ENCODE measurements around the gene ETV5.

Gene ETV5

DNA sequence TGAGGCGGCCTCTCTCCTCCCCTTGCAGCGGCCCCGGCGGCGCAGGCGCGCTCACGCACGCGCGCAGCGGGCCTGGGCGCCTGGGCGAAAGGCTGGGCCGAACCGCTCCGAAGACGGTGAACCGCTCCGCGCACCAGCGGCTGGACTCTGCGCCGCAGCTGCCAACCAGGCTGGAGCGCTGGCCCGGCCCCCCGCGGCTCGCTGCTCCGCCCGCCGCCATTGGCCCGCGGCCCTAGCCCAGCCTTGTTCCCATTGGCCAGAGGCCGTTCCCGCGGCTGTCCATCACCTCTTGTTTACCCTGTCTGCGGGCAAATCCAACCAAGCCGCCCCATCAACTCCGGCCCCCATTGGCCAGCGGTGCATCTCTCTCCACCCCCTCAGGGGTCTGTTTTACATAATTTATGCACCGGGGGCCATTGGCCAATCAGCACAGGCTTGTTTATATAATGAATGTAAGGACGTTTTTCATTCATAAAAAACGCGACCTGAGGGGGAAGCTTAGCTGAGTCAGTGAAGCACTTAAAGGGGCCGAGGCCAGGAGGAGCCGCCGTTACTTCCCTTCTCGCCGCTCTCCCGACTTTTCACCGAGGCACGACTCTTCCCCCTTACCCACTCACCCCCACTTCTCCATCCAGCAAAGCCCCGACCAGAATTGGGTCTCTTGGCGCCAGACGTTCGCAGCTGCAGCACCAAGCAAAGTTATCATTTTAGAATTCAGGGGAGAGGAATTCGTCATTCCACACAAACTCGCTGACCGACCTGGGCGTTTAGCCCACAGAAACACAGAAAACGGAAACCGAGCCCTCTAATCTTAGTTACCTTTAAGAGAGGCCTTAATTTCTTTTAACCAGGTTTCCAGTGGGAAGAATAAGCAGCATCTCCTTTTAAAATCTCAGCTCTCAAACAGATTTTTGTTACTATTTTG, at the start of gene ETV5:
TSS of gene ETV5 (minus strand) at position 149 of the 925 bp plus-strand sequence. CDS start 3,221 bp downstream, outside the sequence.
- peak; percentile 96 for DNase-seq

DNA sequence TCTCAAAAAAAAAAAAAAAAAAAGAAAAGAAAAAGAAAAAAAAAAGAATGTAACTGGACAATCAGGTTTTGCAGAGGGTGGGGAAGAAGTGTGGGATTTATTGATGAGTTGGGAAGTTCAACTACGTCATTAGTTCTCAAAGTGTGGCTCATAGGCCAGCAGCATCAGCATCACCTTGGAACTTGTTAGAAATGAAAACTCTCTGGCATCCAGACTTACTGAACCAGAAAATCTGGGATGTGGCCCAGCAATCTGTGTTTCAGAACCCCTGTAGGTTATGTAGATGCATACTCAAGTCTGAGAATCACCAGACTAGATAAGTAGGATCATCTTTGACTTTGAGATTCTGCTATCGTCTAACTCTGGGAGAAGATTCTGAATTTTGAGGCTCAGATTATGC, 45.8 kb upstream of the ETV5 start:
- DNase-seq: no peak

DNA sequence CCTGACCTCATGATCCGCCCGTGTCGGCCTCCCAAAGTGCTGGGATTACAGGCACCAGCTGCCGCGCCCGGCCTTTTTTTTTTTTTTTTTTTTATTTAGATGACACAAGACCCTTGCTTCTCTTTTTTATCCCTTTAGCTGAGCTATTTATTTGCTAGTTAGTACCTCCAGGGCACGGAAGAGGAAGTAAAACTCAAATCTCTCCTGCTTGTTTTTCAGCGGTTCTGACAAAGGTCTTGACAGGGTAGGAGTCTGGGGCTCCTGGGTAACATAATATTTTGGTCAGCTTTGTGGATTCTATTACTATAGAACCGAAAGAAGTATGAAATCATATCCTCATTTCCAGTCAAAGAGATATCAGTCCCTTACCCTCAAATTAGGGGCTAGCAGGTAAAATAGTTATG, 44.0 kb upstream of the ETV5 start:
- peak; percentile 50 for DNase-seq

DNA sequence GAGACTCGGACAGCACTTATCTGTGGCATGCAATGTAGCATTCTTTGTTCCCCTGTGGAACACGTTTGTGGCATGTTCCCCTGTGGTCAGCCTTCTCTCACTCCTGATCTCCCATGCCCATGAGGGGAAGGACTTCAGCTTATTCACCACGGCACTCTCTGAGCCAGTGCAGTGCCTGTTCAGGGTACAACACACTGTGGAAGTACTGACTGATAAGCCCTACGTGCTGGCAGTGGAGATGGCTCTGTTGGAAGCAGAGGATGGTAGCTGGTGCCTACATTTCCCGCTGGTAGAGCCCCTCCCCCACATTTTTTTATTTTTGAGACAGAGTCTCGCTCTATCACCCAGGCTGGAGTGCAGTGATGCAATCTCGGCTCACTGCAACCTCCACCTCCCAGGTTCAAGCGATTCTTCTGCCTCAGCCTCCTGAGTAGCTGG, 43.5 kb upstream of the ETV5 start:
- DNase-seq: no peak

DNA sequence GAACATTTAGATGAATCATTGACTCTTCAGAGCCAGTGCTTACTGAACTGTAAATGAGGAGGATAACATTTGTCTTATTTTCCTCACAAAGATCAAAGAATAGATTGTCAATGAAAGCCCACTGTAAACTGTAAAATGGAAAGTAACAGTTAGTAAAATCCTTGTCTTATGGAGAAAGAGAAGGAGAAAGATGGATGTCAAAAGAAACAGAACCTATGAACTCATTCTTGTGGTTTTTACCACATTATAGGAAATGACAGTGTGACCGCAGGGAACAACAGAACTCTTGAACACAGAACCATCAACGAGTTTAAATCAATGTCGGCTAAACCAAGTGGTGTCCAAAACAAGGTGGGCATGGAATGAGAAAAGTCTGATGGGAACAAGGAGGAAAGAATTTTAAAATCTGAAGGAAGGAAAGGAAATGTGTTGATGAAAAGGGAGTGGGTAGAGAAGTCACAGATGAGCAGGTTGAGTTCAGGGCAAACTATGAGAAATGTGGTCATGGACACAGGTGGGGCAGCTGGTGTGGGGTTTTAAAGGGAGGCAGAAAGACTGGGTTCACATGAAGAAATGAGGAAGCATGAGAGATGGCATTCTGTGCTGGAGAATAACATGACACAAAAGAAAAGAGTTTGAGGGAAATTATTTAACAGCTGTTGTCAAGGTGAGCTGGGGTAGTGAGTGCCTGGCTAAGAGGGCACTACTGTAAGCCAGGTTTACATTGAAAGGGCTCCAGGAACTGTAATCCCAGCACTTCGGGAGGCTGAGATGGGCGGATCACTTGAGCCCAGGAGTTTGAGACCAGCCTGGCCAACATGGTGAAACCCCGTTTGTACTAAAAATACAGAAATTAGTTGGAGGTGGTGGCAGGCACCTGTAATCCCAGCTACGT, 42.4 kb upstream of the ETV5 start:
- DNase-seq: no peak

DNA sequence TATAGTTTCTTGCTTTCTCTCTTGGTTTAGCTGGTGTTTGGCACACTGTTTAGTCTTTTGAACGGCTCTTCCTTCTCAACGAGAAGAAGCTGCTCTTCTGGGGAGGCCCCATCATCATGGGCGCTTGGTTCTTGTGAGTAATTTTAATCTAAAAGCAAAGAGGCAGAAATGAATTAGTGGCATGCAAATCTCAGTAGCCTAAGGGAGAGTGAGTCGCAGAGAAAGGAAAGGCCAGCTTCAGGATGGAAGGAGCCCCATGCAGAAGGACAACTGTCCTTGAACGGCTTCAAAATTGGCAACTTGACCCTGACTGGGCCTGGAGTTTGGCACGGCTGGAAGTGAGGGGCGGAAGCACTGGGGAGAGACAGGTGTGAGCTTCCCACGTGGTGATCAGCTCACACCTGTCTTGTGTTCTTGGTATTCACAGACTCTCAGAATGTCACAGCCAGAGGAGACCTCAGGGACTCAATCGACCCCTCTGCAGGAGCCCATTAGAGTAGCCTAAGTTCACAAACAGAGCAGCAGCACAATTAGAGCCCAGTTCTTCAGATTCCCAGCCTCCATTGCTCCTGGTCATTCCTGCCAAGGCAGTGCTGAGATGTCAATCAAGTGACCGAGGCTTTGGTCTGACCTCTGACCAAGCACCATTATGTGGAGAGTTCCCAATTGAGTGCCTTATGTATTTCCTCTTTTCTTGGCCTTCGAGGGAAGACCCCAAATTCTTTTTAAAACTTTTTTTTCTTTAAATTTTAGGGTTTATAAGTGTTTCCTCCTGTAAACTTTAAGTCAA, 41.3 kb upstream of the ETV5 start:
- no peak for DNase-seq

DNA sequence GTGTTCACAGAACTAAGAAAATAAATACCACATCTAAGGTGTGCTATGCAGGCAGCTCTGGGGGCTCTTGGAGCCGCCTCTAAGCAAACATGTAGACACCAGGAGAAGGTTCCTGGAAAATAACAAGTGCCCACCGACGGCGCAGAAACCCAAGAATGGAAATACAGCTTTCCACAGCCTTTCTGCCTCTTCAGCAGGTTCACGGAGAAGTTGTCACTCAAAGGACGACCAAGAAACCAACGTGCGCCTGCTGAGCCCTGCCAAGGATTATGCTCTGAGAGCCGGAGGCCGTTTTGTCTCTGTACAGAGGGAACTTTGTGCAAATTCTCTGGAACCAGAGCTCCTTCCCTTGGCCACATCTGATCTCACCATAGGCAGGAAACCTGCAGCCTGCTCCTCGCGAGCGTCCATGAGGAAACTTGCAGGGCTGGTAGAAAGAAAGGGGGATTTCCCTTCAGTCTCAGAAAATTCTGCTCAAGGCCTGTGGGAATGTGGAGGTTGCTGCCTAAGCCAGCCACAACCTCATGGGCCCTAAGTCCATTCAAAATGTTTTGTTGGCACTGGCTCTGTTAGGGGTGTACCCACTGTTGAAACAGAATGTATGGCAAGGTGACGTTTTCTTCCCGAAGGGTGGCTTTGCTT, 40.6 kb upstream of the ETV5 start:
- DNase-seq: no peak

DNA sequence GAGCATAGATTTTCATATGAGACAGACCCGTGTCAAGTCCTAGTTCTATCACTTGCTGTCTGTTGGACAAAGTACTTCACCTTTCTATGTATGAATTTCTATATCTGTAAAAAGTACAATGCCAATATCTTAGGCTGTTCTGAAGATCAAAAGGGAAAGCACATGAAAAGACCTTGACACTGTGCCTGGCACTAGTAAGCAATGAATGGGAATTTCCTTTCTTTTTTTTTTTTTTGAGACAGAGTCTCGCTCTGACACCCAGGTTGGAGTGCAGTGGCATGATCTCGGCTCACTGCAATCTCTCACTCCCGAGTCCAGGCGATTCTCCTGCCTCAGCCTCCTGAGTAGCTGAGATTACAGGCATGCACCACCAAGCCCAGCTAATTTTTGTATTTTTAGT, 35.4 kb upstream of the ETV5 start:
- DNase-seq: no peak

DNA sequence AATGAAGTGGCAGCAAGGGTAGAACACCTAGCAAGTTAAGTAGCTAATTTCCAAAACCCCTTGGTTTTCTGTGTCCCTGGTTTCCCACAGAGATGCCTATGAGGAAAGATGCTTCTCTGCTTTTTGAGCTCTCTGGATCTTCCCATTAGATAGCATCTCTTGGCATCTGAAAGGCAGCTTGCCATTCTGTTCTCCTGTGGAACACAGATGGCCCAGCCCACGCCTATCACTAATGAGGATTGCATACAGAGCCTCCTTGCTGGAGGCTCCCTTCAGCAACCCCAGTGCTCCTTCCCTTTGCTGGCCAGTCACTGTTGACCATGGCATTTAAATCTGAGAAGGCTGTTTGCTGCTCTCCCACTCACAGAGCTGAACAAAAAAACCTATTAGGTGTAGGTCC, 34.4 kb upstream of the ETV5 start:
- DNase-seq: no peak

DNA sequence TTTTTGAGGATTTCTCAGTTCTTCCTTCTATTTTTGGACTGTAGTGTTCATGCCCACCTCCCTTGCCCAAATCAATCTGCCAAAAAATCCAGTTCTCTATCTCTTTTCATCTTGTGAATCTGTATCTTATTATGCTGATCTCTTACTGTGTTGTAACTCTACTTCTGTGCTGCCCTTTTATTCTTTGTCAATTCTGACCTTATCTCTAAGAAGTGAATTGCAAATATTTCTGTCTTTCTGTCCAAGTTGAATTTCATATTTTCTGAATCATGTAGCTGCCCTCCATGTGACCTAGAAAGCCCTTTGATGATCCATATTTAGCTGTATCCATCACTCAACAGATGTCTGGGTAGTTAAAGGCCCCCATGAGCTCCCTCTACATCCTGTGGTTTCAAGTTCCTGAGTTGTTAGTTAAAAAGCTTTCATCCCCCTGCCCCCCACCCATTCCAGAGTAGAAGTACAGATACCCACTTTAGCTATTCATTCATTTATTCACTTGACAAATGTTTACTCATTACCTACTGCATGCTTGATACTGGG, 33.6 kb upstream of the ETV5 start:
- no peak for DNase-seq

DNA sequence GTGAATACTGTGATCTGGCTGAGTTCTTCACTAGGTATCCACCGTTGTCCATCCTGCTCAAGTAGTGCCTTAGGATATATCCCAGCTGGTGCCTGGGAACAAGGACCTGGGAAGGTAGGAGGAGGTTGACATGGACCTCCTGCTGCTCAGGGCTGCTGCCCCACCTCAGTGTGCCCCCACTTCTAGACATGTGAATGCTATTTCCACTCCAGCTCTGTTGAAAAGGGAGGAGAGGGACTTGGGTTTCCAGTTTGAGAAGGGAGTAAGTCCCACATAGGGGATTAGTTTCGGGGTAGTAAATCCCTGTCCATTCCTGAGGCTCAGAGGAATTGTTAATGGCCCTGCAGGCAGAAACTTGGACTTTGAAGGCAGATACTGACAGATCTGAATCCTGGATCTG, 32.9 kb upstream of the ETV5 start:
- no peak for DNase-seq

DNA sequence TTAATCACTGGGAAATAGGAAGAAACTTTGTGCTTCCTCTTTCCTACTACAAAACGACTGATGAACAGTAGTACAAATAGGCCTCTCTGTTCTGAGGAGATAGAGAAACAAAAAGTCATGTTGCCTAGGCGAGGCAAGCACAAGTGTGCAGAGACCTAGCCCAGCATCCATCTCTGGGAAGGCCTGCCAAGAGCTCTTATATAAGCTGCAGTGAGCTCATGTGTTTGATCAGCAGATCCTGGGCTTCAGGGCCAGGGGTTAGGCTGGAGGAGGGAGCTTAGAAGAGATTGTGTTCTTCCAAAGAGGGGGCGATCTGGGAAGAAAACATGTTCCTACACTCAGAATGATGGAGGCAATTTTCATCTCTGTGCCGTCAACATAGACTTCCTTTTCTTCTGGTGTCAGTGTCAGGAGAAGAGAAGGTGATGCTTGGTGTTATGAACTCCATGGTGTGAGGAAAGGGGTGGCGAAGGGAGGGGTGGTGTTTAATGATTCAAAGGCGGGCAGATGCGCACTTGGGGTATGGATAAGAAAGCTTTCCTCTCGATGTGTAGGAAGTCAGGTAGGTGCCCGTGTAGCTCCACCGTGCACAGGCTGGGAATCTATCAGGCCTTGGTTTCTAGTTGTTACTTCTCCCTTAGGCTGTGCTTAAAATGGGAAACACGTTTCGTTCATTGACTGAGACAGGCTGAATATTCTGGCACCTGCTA, 29.5 kb upstream of the ETV5 start:
- DNase-seq: no peak

DNA sequence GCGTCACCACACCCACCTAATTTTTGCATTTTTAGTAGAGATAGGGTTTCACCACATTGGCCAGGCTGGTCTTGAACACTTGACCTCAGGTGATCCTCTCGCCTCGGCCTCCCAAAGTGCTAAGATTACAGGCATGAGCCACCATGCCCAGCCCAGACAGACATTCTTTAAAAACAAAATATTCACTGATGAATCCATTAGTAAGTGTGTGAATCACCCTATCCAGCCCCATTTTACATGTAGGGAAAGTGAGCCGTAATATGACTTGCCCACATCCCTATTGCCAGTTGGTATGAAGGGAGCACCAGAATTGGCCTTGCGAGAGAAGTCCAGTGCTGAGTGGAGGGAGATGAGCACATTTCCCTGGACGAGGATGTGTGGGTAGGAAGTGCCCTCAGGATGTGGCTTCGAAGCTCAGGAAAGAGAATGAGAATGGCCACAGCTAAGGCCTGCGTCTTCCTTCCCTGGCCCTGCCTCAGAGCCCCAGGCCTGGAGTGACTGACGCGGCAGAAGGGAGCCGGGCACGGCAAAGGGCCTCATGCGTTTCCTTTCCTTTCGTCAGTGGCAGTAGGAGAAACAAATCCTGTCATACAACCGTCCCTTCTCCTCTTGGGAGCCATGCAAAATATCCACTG, 28.3 kb upstream of the ETV5 start:
- DNase-seq: no peak

DNA sequence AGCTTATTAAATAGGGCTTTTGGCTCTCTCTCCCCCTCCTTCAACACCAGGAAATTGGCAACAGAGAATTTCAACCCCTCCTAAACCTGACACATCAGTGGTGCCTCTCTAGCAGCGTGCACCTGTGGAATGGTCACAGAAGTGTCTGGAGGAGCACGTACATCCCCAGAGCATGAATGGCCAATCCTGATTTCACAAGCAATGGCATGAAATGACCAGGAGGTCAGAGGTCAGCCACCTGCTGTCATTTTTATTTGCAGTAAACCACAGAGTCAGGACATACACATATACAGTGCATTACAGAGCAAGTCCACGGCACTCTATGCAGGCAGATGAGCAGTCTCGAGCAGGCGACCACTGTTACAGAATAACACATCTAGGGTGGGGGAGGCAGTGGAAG, 25.1 kb upstream of the ETV5 start:
- no peak for DNase-seq

DNA sequence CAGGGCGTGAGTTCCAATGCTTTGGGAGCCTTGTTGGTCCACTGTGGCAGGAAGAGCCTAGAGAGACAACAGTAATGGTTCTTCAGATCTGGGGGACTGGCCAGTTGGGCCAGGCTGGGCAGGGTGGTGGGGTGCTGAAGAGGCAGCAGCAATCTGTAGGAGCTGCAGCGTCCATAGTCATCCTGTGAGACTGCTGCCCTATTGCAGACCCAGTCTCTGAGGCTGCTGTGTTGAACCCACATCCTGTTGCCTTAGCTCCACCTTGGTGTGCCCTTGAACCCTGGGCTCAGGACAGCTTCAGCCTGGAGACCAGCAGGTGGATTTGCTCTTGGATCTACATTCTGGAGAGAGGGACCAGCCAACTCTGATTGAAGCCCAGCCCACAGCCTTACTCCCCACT, 23.6 kb upstream of the ETV5 start:
- no peak for DNase-seq

DNA sequence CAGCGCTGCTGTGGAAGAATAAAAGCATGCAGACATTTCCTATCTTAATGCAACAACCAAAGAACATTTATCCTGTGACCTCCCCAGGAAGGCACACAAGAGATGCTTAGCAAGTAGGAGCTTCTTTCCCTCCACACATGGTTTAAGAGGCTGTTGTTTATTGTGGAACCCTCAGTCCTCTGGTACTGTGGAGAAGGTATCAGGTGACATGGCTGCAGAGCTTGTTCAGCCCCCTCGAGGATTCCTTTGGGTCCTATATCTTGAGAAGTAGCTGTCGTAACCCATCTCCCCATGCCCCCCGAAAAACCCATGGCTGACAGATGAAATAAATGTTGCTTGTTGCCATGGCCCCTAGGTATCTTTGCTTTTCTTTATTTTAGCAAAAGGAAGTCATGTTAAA, 20.3 kb upstream of the ETV5 start:
- DNase-seq: no peak

DNA sequence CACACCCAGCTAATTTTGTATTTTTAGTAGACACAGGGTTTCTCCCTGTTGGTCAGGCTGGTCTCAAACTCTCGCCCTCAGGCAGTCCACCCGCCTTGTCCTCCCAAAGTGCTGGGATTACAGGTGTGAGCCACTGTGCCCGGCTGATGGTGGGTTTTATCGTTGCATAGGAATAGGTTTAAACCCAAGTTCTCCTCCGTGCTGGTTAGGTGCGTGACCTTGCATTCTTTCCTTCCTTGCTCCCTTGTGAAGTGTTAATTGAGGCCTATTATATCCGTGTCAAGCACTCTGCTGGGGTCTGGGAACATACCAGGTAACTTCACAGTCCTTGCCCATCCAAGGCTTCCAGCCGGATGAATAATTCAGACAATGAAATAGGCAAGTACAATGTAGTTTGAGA, 19.3 kb upstream of the ETV5 start:
- DNase-seq: no peak

DNA sequence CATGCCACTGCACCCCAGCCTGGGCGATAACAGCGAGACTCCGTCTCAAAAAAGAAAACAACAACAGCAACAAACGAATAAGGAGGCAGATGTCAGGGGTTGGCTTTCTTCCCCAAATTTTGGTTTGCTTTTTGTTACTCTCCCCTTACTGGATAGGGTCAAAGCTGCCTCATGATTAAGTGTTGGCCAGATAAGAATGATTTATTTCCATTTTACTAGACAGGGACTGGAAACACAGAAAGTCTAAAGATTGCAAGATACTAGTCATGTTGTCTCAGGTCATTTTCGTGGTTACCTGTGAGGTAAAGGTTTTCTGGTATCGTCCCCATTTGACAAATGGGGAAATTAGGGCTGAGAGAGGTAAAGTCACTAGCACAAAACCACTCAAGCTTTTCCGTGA, 18.6 kb upstream of the ETV5 start:
- no peak for DNase-seq

DNA sequence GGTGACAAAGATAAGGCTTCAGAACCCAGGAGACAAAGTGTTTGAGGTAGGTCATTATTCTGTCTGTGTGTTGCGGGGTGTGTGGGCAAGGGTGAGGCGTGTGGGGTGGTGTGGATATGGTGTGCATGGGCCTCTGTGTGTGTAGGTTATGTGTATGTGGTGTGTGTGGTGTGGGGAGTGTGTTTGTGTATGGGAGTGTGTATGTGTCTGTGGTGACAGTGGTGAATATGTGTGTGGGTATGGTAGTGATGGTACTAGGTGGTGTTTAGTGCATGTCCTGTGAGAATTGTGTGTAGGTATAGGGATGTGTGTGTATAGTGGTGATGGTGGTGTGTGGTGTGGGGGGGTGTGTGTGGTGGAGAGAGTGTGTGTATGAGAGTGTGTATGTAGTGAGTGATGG, 16.2 kb upstream of the ETV5 start:
- no peak for DNase-seq

DNA sequence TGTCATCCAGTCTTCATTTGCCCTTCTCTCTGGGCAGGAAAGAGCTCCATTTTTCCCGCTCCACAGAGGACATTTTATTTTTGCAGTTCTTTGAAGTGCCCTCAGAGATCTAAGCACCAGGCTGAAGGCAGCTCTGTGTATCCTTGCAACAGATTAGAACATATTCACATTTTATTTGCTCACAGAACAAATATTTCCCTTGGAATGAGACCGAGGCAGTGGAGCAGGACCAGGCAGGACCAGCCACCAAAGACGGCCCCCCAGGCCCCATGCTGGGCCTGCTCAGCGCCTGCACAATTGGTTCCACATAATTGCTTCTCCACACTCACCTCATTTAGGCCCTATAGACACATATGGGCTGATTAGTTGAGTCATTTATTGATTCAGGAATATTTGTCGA, 15.7 kb upstream of the ETV5 start:
- no peak for DNase-seq

DNA sequence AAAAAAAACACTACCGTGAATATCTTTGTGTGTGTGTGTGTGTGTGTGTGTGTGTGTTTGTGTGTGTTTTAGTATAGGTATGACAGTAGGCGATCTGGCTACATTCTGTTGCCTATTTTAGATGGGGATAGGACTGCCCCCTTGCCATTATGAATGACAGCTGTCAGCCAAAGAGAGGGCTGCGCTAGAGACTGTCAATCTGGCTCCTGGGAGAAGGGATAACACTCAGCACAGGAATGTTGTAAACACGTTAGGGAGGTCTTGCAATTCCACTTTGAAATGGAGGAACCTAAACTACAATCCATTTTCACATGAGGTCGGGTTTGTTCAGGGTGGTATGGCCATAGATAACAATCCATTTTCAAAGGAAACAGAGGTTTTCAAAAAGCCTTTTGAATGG, 14.1 kb upstream of the ETV5 start:
- DNase-seq: no peak

All from CD4-positive, alpha-beta T cell treated with Interleukin-15 for 1 hour (primary cell).